Muscle layer of colon (tissue), 2 donors: ENCODE data around the gene USP16.
A peak's percentile ranks its signal among the peaks of the same experiment; 100 is the strongest.
"Not testable (repeated sequence)": the region's sequence is repeated elsewhere in the genome, so short reads cannot be mapped to it uniquely, and the experiment has no call there.

Experiments
- H3K27ac ChIP-seq: one replicate; pipeline ENCODE4 v1.7.0; 2013; ENCODE audit warnings: low read depth, mild to moderate bottlenecking, low read length, moderate library complexity
- H3K27me3 ChIP-seq, 2 donors: one replicate each; pipeline ENCODE4 v1.7.0; 2013; ENCODE audit warnings: low read length in 2 of 2, mild to moderate bottlenecking in 2 of 2; ENCODE audit not compliant: insufficient read depth in 2 of 2, control insufficient read depth in 1 of 2
- H3K36me3 ChIP-seq: one replicate; pipeline ENCODE4 v1.7.0; 2013; ENCODE audit warnings: mild to moderate bottlenecking, low read length; ENCODE audit not compliant: insufficient read depth
- H3K4me1 ChIP-seq: one replicate; pipeline ENCODE4 v1.7.0; 2013; ENCODE audit warnings: mild to moderate bottlenecking, low read length; ENCODE audit not compliant: insufficient read depth
- H3K4me3 ChIP-seq, 2 donors: one replicate each; pipeline ENCODE4 v1.7.0; 2013; ENCODE audit warnings: low read length in 2 of 2, low read depth in 1 of 2, mild to moderate bottlenecking in 1 of 2, moderate library complexity in 1 of 2
- H3K9ac ChIP-seq: one replicate; pipeline ENCODE4 v1.7.0; 2013; ENCODE audit warnings: low read length
- H3K9me3 ChIP-seq: one replicate; pipeline ENCODE4 v1.7.0; 2013; ENCODE audit warnings: mild to moderate bottlenecking, low read length
- donor health status: abdominal sarcoma.
- donor health status: Adenocarcinoma of cecum.

The USP16 gene

GRCh38 chr21:29074783-29075182 is 50.3 kb downstream of the USP16 start:
- no peaks in the 10 kb centered on the region for H3K36me3 ChIP-seq
- H3K9me3 ChIP-seq = no peaks in the 10 kb centered on the region
- H3K27ac ChIP-seq = no peak overlapping the region
- H3K4me3 ChIP-seq = no peak overlapping the region
- no peak overlapping the region for H3K9ac ChIP-seq
- no peaks in the 10 kb centered on the region for H3K27me3 ChIP-seq
- peaks cover 38% of the 10 kb centered on the region for H3K4me1 ChIP-seq

- Histone ChIP-seq H3K9ac (no peak overlapping the region), H3K4me1 (peaks cover 36% of the 10 kb centered on the region), H3K27ac (peak overlapping the region; percentile 68), H3K9me3 (no peaks in the 10 kb centered on the region), H3K36me3 (no peaks in the 10 kb centered on the region), H3K4me3 (peak overlapping the region; percentile 54 to 65), H3K27me3 (no peaks in the 10 kb centered on the region)
These were observed 51.4 kb downstream of the USP16 start for GRCh38 chr21:29075706-29076466.

DNA sequence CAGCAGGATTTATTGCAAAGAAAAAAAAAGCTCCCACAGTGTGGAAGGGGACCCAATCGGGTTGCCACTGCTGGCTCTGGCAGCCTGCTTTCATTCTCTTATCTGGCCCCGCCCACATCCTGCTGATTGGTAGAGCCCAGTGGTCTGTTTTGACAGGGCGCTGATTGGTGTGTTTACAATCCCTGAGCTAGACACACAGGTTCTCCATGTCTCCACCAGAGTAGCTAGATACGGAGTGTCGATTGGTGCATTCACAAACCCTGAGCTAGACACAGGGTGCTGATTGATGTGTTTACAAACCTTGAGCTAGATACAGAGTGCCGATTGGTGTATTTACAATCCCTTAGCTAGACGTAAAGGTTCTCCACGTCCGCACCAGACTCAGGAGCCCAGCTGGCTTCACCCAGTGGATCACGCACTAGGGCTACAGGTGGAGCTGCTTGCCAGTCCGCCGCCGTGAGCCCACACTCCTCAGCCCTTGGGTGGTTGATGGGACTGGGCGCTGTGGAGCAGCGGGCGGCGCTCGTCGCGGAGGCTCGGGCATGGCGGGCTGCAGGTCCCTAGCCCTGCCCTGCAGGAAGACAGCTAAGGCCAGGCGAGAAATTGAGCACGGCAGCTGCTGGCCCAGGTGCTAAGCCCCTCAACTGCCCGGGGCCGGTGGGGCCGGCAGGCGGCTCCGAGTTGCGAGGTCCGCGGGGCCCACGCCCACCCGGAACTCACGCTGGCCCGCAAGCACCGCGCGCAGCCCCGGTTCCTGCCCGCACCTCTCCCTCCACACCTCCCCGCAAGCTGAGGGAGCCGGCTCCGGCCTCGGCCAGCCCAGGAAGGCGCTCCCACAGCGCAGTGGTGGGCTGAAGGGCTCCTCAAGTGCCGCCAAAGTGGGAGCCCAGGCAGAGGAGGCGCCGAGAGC is 52.5 kb downstream of the USP16 start:
- H3K9me3 ChIP-seq, H3K36me3 ChIP-seq, H3K27me3 ChIP-seq: not testable (repeated sequence)
- Histone ChIP-seq H3K4me1 (peaks cover 25% of the 10 kb centered on the region), H3K9ac (peak overlapping the region; percentile 23), H3K4me3 (peak overlapping the region; percentile 54 to 65), H3K27ac (peak overlapping the region; percentile 68)

- Histone ChIP-seq H3K36me3 (no peaks in the 10 kb centered on the region), H3K4me3 (peak overlapping the region; percentile 54 to 65), H3K9ac (peak overlapping the region; percentile 23), H3K27ac (peak overlapping the region; percentile 43), H3K27me3 (no peaks in the 10 kb centered on the region), H3K9me3 (no peaks in the 10 kb centered on the region), H3K4me1 (peaks cover 18% of the 10 kb centered on the region)
These were observed 53.2 kb downstream of the USP16 start for GRCh38 chr21:29077651-29078090.

GRCh38 chr21:29078869-29079767 is 54.6 kb downstream of the USP16 start:
- H3K4me3 ChIP-seq = no peak overlapping the region
- no peaks in the 10 kb centered on the region for H3K9me3 ChIP-seq
- peaks cover 13% of the 10 kb centered on the region for H3K4me1 ChIP-seq
- no peaks in the 10 kb centered on the region for H3K27me3 ChIP-seq
- H3K27ac ChIP-seq = no peak overlapping the region
- H3K36me3 ChIP-seq = no peaks in the 10 kb centered on the region
- no peak overlapping the region for H3K9ac ChIP-seq

DNA sequence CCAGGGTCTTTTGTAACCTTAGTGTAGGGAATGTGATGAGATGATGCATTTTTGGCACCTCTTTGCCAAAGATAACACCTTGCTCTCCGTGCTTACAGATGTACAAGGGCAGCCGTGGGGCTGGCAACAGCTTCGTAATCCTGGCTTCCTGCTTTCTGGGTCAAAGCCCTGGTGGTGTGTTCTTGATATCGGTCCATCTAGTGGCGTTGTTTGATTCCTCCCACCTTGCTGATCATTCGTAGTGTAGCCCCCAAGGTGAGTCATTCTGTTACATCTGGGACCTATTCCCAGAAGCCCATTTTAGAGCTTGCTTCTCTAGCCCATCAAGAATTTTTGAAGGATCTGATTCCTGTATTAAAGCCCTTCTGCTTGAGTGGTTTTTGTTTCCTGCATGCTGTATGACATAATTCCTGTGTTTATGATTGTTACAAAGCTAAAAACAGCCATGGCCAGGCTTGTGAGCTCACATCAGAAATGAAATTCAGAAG is 56.0 kb downstream of the USP16 start:
- no peak overlapping the region for H3K4me3 ChIP-seq
- H3K9ac ChIP-seq = no peak overlapping the region
- H3K4me1 ChIP-seq = peaks cover 12% of the 10 kb centered on the region
- H3K27me3 ChIP-seq = no peaks in the 10 kb centered on the region
- no peaks in the 10 kb centered on the region for H3K9me3 ChIP-seq
- no peaks in the 10 kb centered on the region for H3K36me3 ChIP-seq
- no peak overlapping the region for H3K27ac ChIP-seq

- H3K27me3 ChIP-seq = no peaks in the 10 kb centered on the region
- H3K4me3 ChIP-seq = no peak overlapping the region
- H3K27ac ChIP-seq = no peak overlapping the region
- H3K36me3 ChIP-seq = no peaks in the 10 kb centered on the region
- H3K4me1 ChIP-seq = peaks cover 4% of the 10 kb centered on the region
- H3K9ac ChIP-seq = no peak overlapping the region
- no peaks in the 10 kb centered on the region for H3K9me3 ChIP-seq
These were observed 57.8 kb downstream of the USP16 start for GRCh38 chr21:29082046-29082815.

- Histone ChIP-seq H3K4me3 (no peak overlapping the region), H3K4me1 (peaks cover 2% of the 10 kb centered on the region), H3K27me3 (no peaks in the 10 kb centered on the region), H3K9ac (no peak overlapping the region), H3K27ac (no peak overlapping the region), H3K9me3 (no peaks in the 10 kb centered on the region), H3K36me3 (no peaks in the 10 kb centered on the region)
These were observed 58.8 kb downstream of the USP16 start for GRCh38 chr21:29083306-29083705.

- no peak overlapping the region for H3K4me3 ChIP-seq
- no peak overlapping the region for H3K27ac ChIP-seq
- H3K27me3 ChIP-seq = no peaks in the 10 kb centered on the region
- H3K9me3 ChIP-seq = no peaks in the 10 kb centered on the region
- peaks cover under 1% of the 10 kb centered on the region for H3K4me1 ChIP-seq
- no peaks in the 10 kb centered on the region for H3K36me3 ChIP-seq
- no peak overlapping the region for H3K9ac ChIP-seq
These were observed 59.9 kb downstream of the USP16 start for GRCh38 chr21:29084372-29084771.

- Histone ChIP-seq H3K9ac (no peak overlapping the region), H3K4me3 (no peak overlapping the region), H3K4me1 (peaks cover 9% of the 10 kb centered on the region), H3K27ac (no peak overlapping the region), H3K27me3 (no peaks in the 10 kb centered on the region), H3K36me3 (no peaks in the 10 kb centered on the region), H3K9me3 (no peaks in the 10 kb centered on the region)
These were observed 60.8 kb downstream of the USP16 start for GRCh38 chr21:29085106-29085752.
